Activated naive CD8-positive, alpha-beta T cell treated with anti-CD3 and anti-CD28 coated beads, Interleukin-2, amount 50 U/mL, for 16 hours (primary cell): ENCODE results near the gene MYF5.

Experiments
- DNase-seq: peaks from one replicate; pipeline ENCODE4 v3.0.0-alpha.2; 2020; ENCODE audit warnings: low read depth, low spot score

MYF5 gene

DNA sequence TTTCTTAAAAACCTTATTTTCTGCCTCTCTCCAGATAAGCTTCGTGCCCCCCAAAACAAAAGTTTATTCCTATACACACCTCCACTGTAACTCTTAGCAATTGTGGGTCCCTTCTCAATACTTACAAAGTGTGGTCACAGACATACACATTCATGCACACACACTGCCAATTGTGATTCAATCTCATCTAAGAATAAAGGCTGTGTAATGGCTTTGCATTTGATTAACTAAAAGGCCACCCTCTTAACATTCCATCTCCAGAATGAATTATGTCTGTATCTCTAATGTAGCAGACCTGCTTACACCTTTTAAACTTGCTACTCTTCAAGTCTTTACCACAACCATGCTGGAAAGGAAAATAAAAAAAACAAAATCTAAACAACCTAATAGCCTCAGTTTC lies 49.5 kb downstream of the MYF5 start:
- DNase-seq = no peak

DNA sequence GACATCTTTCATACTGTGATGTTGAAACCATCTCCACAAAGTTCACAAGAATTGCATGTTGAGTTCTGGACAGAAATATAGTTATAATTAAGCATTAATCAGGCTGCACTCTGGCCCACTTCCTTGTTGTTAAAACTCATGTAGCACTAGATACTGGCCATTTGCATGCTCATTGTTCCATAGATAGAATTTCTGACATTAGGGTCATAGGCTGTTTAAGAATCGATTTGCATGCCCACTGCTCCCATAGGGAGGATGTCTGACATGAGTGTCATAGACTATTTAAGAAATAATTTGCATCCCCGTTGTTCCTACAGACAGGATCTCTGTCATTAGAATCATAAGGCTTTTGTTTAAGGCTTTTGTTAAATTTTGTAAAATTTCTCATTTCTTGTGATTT lies 50.2 kb downstream of the MYF5 start:
- no peak for DNase-seq
